GM10248 (cell line): ENCODE measurements around the gene MACF1.

Source experiments
- CTCF ChIA-PET: fragments of 300-600 bp; sonication (Branson Sonifier 250); formaldehyde crosslinking; extraction: SDS; loops from one replicate; lab custom pipeline; 2021; ENCODE audit warnings: antibody characterized with exemption; lab: Yijun Ruan, JAX
- POLR2A ChIA-PET: fragments of 350-650 bp; sonication (Branson Sonifier 250); formaldehyde crosslinking; extraction: SDS; loops from one replicate; lab custom pipeline; 2020; ENCODE audit warnings: antibody characterized with exemption; lab: Yijun Ruan, JAX
- DNase-seq: peaks from one replicate; pipeline ENCODE4 v3.0.0; 2012; ENCODE audit errors: extremely low spot score
- CTCF ChIP-seq: IDR thresholded peaks from 2 replicates; pipeline ENCODE4 v1.5.1; 2012; ENCODE audit warnings: mild to moderate bottlenecking, low read depth; ENCODE audit errors: extremely low read depth, missing control alignments, control extremely low read depth

The MACF1 gene

GRCh38 chr1:39295901-39296300 is 91.4 kb downstream of the MACF1 start:
- DNase-seq = no peak
- ChIA-PET POLR2A (no interaction called here), CTCF (interaction anchor here (1.3 to 1.4 kb wide), 2 partner anchors 15 to 243 kb away, joined by 5 to 6 read pairs; no protein-coding TSS in a partner anchor)
- no peak for TF ChIP-seq CTCF

- no peak for TF ChIP-seq CTCF
- CTCF ChIA-PET = interaction anchor here (1.4 to 2.2 kb wide), 2 partner anchors 20 to 241 kb away, joined by 4 to 6 read pairs; no protein-coding TSS in a partner anchor
- DNase-seq = no peak
- POLR2A ChIA-PET = no interaction called here
Measured at GRCh38 chr1:39297551-39297950, 93.1 kb downstream of the MACF1 start.

- DNase-seq = no peak
- no peak for TF ChIP-seq CTCF
- CTCF ChIA-PET = no interaction called here
- POLR2A ChIA-PET = no interaction called here
Measured at GRCh38 chr1:39301606-39302005, 97.1 kb downstream of the MACF1 start.

- CTCF ChIA-PET = interaction anchor here (0.9 to 1.1 kb wide), 3 partner anchors 12 to 280 kb away, joined by 3 to 4 read pairs (median 4); no protein-coding TSS in a partner anchor
- peak; percentile 19 for DNase-seq
- POLR2A ChIA-PET = no interaction called here
- TF ChIP-seq CTCF = no peak
Measured at GRCh38 chr1:39305555-39305954, 101.1 kb downstream of the MACF1 start.

- CTCF ChIA-PET = interaction anchor here (0.9 to 2.9 kb wide), 7 partner anchors 9 to 265 kb away, joined by 3 to 12 read pairs (median 3); no protein-coding TSS in a partner anchor
Measured at GRCh38 chr1:39310015-39310414, 105.5 kb downstream of the MACF1 start.

GRCh38 chr1:39310691-39311090 is 106.2 kb downstream of the MACF1 start:
- ChIA-PET CTCF (interaction anchor here (1.4 to 2.9 kb wide), 7 partner anchors 9 to 347 kb away, joined by 3 to 12 read pairs (median 5); no protein-coding TSS in a partner anchor), POLR2A (no interaction called here)
- TF ChIP-seq CTCF = no peak
- no peak for DNase-seq

More at GRCh38 chr1:39310015-39310414, 105.5 kb downstream of the MACF1 start:
- POLR2A ChIA-PET = no interaction called here
- no peak for TF ChIP-seq CTCF
- no peak for DNase-seq
